GM11168 (cell line): ENCODE results near the gene NUP43.
"Not testable (repeated sequence)": the region's sequence is repeated elsewhere in the genome, so short reads cannot be mapped to it uniquely, and the experiment has no call there.

ENCODE experiments used
- in situ Hi-C: fragments of 300-500 bp; cut with MboI; formaldehyde crosslinking; loops from one replicate; pipeline ENCODE4 v1.12.0; 2022; ENCODE audit warnings: low sequenced_read_pairs; ENCODE audit not compliant: unreplicated experiment

The NUP43 gene

GRCh38 chr6:149746147-149746946 lies at the start of gene NUP43:
TSS of gene NUP43 (minus strand) at chr6:149746529. CDS start at chr6:149746495, 34 bp downstream.
- in situ Hi-C loops, result no loop called here

GRCh38 chr6:149783551-149783950 lies 37.2 kb upstream of the NUP43 start:
- in situ Hi-C loops, result no loop called here

GRCh38 chr6:149782337-149782736 lies 36.0 kb upstream of the NUP43 start:
- in situ Hi-C loops, result no loop called here

- in situ Hi-C loops, result no loop called here
These were observed 35.4 kb upstream of the NUP43 start for GRCh38 chr6:149781715-149782114.

- in situ Hi-C loops, result no loop called here
These were observed 33.3 kb upstream of the NUP43 start for GRCh38 chr6:149779644-149779963.

GRCh38 chr6:149777624-149778023 lies 31.3 kb upstream of the NUP43 start:
- in situ Hi-C loops, result no loop called here

- in situ Hi-C loops, result no loop called here
These were observed 25.6 kb upstream of the NUP43 start for GRCh38 chr6:149771925-149772324.

GRCh38 chr6:149771185-149771584 lies 24.9 kb upstream of the NUP43 start:
- in situ Hi-C loops, result no loop called here

GRCh38 chr6:149769676-149770075 lies 23.3 kb upstream of the NUP43 start:
- in situ Hi-C loops, result no loop called here

GRCh38 chr6:149766156-149766769 lies 19.9 kb upstream of the NUP43 start:
- in situ Hi-C loops, result no loop called here

- in situ Hi-C loops, result no loop called here
These were observed 17.5 kb upstream of the NUP43 start for GRCh38 chr6:149763866-149764265.

- in situ Hi-C loops, result no loop called here
These were observed 15.1 kb upstream of the NUP43 start for GRCh38 chr6:149761438-149761837.

GRCh38 chr6:149756261-149756636 lies 9.9 kb upstream of the NUP43 start:
- in situ Hi-C loops, result no loop called here

GRCh38 chr6:149755300-149756260 lies 9.3 kb upstream of the NUP43 start:
- in situ Hi-C loops, result no loop called here

GRCh38 chr6:149754548-149754947 lies 8.2 kb upstream of the NUP43 start:
- in situ Hi-C loops, result no loop called here

GRCh38 chr6:149753374-149753637 lies 7.0 kb upstream of the NUP43 start:
- in situ Hi-C loops, result not testable (repeated sequence)

- in situ Hi-C loops, result no loop called here
These were observed 6.5 kb upstream of the NUP43 start for GRCh38 chr6:149752600-149753373.

- in situ Hi-C loops, result not testable (repeated sequence)
These were observed 5.6 kb upstream of the NUP43 start for GRCh38 chr6:149751920-149752319.

- in situ Hi-C loops, result no loop called here
These were observed 4.9 kb upstream of the NUP43 start for GRCh38 chr6:149751239-149751638.

GRCh38 chr6:149750136-149750609 lies 3.8 kb upstream of the NUP43 start:
- in situ Hi-C loops, result no loop called here
